Activated naive CD8-positive, alpha-beta T cell treated with anti-CD3 and anti-CD28 coated beads, Interleukin-2, amount 50 U/mL, for 16 hours (primary cell): Measurements from ENCODE around the gene CCDC28A.

Experiments used
- DNase-seq: peaks from one replicate; pipeline ENCODE4 v3.0.0-alpha.2; 2020; ENCODE audit warnings: low read depth, low spot score

Gene CCDC28A

GRCh38 chr6:138833816-138834539, 60.4 kb downstream of the CCDC28A start:
- DNase-seq: no peak

GRCh38 chr6:138837246-138837645, 63.7 kb downstream of the CCDC28A start:
- no peak for DNase-seq
